Non-pigmented ciliary epithelial cell (primary cell): ENCODE data around the gene COX5B.
A peak's percentile ranks its signal among the peaks of the same experiment; 100 is the strongest.
"Not testable (repeated sequence)": the region's sequence is repeated elsewhere in the genome, so short reads cannot be mapped to it uniquely, and the experiment has no call there.

Experiments
- DNase-seq: peaks from one replicate; pipeline ENCODE4 v3.0.0-alpha.2; 2010; ENCODE audit warnings: low read depth

The COX5B gene, protein sequence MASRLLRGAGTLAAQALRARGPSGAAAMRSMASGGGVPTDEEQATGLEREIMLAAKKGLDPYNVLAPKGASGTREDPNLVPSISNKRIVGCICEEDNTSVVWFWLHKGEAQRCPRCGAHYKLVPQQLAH

DNA sequence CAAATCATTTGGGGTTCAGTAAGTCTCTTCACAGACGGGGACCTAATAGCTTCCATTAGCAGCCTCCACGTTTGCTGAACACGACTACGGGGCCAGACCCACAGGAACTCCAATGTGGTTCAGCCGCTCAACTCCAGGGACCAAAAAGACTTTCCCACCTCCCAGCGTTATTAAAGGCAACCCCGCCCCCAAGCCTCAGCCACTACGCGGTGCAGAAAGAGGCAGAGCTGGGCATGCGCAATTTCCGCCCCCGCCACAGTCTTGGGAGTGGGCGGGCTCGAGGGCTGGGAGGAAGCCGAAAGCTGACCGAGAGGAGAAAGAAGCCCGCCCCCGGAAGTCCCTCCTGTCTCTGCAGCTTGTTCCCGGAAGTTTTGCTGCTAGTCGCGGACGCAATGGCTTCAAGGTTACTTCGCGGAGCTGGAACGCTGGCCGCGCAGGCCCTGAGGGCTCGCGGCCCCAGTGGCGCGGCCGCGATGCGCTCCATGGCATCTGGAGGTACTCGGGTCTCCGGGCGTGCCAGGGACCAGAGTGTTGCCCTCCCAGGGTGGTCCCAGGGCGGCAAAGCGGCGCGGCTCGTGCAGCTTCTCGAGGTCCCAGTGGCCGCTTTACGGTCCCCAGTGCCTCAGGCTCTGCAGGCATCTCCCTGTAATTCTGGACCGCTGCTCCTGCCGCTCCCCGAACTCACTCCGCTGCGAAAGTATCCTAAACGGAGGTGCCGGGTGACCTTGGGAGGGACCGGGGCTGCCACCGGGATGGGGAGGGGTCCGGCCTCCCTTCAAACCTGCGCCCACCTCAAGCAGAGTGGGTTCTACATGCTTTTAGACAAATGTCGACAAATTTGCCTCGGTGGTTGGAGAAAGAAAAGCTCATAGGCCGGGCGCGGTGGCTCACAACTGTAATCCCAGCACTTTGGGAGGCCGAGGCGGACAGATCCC is at the start of gene COX5B:
TSS of gene COX5B (plus strand) at position 368 of the 935 bp plus-strand sequence. CDS start at position 393, 25 bp downstream.
- peak; percentile 82 for DNase-seq

DNA sequence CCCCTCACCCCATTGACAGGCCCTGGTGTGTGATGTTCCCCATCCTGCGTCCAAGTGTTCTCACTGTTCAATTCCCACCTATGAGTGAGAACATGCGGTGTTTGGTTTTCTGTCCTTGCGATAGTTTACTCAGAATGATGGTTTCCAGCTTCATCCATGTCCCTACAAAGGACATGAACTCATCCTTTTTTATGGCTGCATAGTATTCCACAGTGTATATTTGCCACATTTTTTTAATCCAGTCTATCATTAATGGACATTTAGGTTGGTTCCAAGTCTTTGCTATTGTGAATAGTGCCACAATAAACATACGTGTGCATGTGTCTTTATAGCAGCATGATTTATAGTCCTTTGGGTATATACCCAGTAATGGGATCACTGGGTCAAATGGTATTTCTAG is 49.7 kb upstream of the COX5B start:
- not testable (repeated sequence) for DNase-seq

DNA sequence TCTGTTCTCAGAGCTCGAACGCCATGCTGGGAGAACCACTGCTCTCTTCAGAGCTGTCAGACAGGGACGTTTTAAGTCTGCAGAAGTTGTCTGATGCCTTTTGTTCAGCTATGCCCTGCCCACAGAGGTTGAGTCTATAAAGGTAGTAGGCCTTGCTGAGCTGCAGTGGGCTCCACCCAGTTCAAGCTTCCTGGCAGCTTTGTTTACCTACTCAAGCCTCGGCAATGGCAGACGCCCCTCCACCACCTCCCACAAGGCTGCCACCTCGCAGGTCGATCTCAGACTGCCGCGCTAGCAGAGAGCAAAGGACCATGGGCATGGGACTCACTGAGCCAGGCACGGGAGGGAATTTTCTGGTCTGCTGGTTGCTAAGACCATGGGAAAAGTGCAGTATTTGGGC is 44.3 kb upstream of the COX5B start:
- DNase-seq = not testable (repeated sequence)

DNA sequence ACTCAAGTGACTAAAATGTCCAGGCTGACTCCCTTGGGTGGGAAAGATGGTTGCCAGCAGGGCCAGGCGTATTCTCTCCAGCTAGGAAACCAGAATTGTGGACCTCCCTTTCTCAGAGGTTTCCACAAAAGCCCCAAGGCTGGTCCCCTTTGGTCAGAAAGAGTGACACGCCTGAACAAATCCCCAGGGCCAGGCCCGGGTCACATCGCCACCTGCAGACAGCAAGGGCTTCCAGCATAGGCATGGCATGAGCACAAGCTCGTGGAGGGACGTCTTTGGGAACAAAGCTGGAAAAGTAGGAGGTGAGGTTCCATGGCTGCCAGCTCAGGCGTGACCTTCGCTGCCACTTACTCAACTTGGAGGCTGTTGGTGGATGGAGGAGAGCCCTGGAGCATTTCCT is 40.8 kb upstream of the COX5B start:
- not testable (repeated sequence) for DNase-seq

DNA sequence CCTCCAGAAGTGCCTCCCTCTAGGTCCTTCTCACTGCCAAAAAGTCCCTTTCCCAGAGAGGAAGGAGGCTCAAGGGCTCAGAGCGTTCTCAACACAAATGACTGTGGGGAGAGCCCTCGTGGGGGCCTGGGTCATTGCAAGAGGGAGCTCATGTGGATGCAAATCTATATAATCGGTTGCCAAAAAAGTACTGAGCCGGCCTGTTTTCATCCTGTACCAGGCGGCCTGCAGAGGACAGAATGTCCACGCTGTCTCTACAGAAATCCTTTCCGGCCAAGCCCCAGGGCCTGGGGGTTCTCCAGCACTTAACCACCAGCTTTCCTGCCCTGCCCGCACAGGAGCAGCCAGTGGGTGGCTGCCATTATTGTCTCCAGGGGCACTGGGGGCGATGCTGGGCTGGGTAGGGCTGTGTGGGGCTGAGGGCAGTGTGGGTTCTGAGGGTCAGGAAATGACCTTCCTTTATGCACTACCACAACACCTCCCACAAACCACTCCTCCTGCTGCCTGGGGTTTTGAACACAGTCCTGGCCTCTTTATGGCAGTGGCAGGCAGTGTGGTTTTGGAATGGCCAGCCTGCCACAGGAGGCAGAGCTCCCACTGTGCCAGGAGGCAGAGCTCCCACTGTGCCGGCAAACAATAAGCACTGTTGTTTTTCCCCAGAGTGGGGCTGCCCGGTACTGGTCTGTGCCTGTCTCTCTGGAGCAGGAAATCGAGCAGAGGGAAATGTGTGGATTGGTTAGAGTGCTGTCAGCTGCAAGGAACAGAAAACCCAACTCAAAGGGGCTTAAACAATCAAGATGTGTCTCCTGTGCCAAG is 40.1 kb upstream of the COX5B start:
- DNase-seq = not testable (repeated sequence)

DNA sequence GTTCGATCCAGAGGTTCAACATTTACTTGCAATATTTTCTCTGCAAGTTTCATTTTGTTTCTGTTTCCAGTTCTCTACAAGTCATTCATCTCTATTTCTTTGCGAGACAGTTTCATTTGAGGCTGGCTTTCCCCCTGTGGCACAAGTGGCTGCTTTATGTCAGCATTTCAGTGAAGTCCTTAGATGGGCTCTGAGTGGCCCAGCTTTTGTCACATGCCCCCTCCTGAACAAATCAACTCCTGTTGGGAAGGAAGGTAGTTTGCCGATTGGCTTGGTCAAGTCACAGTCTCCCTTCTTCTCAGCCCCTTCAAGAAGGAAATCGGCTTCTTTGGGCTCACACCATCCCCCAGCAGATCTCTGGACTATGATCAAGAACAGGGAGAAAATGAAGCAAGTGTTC is 37.1 kb upstream of the COX5B start:
- not testable (repeated sequence) for DNase-seq

DNA sequence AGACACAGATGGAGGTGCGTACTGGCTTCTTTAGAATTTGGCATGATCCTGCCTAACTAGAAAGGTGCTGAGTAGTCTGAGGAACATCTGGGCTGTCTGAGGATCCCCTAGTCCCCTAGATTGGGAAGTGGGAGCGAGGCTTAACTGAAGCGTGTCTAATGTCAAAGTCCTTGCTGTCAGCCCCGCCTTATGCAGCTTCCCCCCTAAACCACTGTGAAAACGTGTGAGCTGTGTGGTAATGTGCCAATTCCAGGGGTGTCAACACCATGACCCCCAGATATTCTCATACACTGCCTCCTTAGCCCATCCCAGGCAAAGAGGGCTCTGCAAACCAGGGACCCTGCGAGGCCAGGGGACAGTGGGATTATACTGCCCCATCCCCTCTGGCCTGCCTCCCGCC is 34.0 kb upstream of the COX5B start:
- DNase-seq = not testable (repeated sequence)

DNA sequence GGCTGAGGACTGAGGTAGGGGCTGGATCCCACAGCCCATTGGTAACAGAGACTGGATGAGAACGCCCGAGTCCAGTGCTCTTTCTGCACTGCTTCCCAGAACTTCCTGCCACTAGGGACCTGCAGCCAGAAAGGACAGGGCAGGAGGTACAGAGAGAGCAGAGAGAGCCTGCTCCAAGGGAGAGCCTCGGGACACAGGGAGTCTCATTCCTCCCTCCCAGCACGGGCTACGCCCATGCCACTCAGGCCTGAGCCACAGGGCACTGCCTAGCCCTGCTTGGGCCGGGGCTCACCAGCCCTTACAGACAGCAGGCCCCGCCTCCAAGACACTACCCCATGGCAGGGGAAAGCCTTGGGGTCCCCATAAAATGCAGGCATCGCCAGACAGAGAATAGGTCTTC is 30.1 kb upstream of the COX5B start:
- DNase-seq = not testable (repeated sequence)

DNA sequence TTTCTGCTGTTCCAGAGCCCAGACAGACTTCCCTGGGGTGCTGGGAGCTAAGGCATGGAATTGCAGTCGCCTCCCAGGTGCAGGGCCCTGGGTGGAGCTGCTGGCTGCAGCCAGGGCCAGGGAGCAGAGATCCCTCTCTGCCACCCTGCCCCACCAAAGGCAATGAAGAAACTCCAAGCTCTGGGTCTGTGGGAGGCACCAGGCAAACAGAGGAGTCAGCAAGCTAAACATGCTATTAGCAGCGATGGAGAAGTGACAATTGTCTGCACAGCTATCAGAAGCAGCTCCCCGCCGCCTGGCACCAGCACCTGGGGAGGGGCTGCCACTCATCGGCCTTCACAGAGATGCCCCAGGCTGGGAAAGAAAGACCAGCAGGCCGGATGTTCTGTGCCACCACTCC is 28.0 kb upstream of the COX5B start:
- no peak for DNase-seq

DNA sequence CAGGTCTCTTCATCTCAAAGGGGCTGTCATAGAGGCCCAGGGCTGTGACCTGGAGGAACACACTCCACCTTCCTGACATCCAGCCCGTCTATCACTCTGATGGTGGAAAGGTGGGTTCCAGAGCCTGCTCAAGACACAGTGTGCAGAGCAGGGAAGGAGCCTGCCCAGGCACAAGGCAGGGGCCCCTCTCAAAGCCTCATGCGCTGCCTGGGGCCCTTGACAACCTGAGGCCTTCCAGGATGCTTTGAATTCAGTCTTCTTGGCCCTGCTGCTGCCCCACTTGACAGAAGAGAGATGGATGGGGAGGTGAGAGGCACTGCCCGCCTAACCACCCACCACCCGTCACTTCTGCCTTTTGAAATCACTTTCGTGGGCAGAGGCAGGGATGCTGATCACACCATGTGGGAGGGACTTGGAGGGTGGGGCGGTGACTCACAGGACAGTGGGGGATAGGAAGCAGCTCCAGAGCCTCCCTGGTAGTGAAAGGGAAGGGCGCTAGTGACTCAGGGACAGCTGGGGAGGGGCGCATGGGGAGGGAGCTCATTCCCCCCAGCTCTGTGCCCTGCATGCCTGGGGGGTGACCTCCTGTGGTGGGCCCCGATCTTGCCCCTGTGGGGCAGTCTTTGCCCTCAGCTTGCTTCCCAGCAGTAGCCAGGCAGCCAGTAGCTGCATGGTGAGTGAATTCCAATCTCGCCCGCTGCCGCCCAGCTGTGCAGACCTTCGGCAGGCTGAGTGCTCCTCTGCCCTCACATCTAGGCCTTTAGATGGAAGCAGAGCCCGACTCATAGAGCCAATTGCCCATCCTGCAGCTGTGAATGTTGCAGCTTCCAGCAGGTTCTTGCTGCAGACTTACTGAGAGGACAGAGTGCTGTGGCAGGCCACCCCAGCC is 26.7 kb upstream of the COX5B start:
- DNase-seq = not testable (repeated sequence)

DNA sequence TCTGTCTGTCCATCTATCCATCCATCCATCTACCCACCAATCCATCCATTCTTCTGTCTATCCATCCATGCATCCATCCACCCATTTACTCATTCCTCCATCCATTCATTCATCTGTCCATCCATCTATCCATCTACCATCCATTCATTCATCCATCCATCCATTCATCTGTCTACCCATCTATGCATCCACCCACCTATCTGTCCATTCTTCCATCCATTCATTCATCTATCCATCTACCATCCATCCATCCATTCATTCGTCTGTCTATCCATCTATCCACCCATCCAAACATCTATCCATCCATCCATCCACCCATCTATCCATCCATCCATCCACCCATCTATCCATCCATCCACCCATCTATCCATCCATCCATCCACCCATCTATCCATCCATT is 25.4 kb upstream of the COX5B start:
- DNase-seq = not testable (repeated sequence)

DNA sequence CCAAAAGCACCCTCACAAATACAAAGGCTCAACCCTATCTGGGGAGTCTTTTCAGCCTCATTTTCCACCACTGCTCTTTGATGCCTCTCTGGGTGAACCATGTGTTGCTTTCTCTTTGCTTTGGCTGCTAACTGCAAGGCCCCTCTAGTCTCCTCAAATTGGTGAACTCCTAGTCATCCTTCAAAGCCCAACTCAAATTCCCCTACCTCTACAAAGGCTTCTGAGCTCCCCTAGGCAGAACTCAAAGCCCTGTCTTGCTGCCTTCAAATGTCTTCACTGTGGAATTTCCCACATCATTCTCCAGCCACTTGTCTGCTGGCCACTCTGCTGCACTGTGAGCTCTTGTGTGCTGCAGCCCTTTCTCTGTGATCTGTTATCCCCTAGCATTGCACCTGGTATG is 22.9 kb upstream of the COX5B start:
- not testable (repeated sequence) for DNase-seq

DNA sequence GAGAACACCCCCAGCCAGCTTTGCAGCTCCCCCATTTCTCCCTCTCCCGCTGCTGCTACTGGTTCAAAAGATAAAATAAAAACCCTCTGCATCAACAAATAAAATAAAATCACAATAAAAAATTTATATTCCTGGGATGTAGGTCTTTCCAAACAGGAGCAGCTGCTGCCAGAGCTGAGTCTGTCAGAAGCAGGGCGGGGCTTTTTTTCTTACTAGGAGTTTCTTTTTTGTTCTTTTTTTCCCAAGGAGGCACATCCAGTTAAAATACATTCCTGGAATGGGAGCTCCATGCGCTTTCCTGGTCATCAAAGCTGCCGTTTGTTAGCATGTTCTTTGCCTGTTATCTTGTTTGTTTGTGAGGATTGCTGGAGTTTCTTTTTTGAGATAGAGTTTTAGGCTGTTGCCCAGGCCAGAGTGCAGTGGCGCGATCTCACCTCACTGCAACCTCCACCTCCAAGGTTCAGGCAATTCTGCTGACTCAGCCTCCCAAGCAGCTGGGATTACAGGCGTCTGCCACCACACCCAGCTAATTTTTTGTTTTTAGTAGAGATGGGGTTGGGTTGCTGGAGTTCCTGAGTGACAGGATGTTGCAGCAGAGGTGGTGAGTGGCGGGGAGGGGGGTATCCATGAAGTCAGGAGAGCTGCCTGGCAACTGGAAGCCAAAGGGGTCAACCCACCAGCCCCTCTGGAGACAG is 20.4 kb upstream of the COX5B start:
- DNase-seq = not testable (repeated sequence)

DNA sequence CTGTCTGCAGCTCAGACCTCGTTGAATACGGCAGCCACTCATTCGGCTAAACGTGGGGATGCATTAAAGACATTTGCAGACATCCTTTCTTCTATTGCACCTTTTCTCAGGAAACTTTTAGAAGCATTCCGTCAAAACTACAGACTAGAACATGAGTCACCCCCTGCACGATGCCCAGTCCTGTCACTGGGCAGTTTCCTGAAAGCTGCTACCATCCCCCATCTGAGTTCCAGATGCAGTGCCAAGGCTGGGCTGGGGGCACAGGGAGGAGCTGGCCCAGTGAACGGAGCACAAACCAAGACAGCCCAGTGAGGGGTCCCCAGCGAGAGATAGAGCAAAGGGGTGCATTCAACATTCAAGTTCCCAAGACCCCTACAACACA is 19.8 kb upstream of the COX5B start:
- not testable (repeated sequence) for DNase-seq

DNA sequence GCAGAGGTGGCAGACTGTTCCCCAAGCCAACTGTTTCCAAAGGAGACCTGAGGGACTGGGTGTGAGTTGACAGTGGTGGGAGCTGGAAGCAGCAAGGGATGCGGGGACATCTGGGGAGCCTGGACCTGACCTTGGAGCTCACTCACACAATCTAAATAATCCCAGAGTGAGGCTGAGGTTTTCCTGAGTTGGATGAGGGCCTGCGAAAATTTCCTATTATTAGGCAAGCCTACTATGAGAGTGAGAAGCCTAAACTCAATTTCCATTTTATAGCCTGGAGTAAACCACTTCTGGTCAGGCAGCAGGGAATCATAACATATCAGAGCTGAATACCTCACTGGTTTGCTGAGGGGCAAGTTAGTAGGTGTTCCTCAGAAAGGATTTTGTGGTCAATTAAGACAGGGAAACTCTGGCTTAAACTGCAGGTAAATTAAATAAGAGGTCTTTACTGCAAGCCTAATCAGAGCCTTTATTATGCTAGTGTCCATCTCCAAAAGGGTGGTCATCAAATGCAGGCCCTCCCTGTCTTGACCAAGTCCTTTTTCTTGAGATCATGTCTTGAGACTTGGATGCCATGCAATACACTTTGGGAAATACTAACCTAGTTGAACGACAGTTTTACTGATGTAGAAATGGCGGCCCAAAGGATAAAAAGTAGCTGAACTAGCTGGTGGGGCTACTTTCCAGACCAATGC is 1.7 kb upstream of the COX5B start:
- no peak for DNase-seq

DNA sequence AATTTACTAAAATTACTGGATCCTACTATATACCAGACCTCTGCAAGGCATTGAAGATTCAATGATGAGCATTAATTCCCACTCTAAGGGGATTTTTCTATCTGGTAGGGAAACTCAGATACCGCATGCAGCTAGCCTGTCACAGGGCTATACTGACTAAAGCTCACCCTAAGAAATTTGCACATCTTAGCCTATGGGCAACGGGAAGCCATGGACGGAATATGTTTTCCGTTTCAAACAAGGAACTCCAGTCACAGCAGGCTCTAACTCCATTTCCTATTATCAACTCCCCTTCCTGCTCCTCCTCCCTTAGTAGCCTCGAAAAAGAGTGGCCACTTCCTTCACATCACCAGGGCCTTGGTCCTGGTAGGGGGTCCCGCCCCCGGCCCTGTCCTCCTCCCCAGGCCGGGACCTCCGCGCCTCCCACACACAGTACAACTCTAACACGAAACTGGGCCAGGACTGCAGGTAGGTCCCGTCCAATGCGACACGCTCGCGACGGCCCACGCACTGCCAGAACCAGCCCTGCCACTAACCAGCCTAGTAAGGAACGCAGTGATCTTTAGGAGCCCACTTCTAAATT is 659 bp upstream of the COX5B start:
- no peak for DNase-seq

DNA sequence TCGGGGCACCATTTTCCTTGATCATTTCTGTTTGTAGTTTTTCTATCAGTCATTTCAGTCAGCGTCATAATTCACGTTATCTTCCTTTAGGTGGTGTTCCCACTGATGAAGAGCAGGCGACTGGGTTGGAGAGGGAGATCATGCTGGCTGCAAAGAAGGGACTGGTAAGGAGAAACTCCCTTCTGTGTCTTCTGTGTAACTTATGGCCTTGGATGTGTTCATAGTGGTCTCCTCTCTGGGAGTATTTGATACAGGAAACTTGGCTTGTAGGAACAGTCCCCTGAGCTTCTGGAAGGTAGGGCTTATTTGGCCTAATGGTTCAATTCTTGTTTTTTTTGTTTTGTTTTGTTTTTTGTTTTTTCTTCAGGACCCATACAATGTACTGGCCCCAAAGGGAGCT is 1.1 kb downstream of the COX5B start:
- DNase-seq = no peak

DNA sequence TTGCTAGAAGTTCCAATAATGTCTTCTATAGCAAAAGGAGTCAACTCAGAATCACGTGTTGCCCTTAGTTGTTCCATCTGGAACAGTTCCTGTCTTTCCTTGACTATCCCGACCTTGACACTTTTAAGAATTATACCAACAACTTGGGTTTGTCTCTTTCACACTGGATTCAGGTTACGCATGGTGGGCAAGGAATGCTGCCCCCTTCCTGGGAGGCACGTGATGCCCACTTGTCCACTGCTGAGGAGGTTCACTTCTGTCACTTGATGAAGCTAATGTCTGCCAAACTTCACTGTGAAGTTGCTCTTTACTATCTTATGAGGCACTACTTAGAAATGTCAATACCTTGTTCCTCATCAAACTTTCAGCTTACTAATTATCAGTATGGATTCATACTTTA is 5.3 kb downstream of the COX5B start:
- no peak for DNase-seq

DNA sequence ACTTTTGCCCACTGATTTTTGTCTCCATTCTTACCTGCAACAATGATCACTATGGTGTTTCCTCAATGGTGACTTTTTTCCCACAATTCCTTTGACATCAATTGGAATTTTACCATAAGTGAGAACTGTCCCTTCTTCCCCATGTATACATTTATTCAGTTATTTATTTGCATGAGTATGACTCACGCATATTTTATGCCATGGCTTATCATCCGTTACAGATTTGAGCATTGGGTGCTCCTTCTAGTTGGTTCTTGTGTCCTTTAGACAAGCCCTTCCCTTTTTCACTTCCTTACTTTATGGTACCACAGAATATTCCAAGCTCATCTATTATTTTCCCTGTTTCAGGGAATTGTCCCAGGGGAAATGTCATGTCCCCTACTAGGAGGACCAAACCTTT is 7.6 kb downstream of the COX5B start:
- DNase-seq = no peak

DNA sequence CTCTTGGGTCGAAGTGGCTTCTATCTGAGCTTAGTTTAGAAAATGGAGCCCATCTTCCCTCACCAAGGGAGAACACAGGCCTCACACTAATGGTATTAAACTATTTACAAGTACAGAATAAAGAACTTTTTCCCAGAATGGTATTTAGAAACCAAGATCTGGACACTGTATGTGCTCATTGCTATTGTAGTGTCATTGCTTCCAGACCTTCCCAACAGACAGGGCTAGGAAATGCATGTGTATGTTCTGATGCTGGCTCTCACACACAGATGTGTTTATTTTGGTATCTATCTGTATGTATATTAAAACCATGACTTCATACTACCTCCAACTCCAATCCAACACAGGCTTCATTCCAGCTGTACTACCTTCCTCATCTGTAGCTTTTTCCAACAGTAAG is 8.0 kb downstream of the COX5B start:
- DNase-seq = no peak
